LNCAP (cell line): ENCODE measurements around the gene ABCB8.

ENCODE experiments used
- CTCF ChIP-seq: fragments of 450-650 bp; IDR thresholded peaks from 2 replicates; pipeline ENCODE4 v1.5.1; 2017; ENCODE audit warnings: mild to moderate bottlenecking

The ABCB8 gene

GRCh38 chr7:150994141-150994837 lies 34.0 kb upstream of the ABCB8 start:
- no peak for TF ChIP-seq CTCF

GRCh38 chr7:150994838-150995510 lies 33.3 kb upstream of the ABCB8 start:
- TF ChIP-seq CTCF = no peak

GRCh38 chr7:150996376-150997074 lies 31.7 kb upstream of the ABCB8 start:
- no peak for TF ChIP-seq CTCF

GRCh38 chr7:150997075-150997511 lies 31.2 kb upstream of the ABCB8 start:
- TF ChIP-seq CTCF = no peak

- TF ChIP-seq CTCF = no peak
Observed at GRCh38 chr7:150997817-150998216, 30.4 kb upstream of the ABCB8 start.

GRCh38 chr7:150998341-150998740 lies 29.9 kb upstream of the ABCB8 start:
- TF ChIP-seq CTCF = no peak

- no peak for TF ChIP-seq CTCF
Observed at GRCh38 chr7:150999001-150999400, 29.2 kb upstream of the ABCB8 start.
